Measurements from ENCODE around the gene DGKB. TPM values are rescaled to one million over a fixed set of nuclear protein-coding genes. Genes with fewer than 3 reads are reported as not detected.

Gene DGKB
- total RNA-seq, 3 donors from 2014 or later, result not detected

- no peak overlapping the region for H3K4me3 Mint-ChIP-seq
- no peaks in the 10 kb centered on the region for H3K27me3 Mint-ChIP-seq (ENCODE audit: low read depth)
- ATAC-seq, result no peak
- no peaks in the 10 kb centered on the region for H3K36me3 Mint-ChIP-seq (ENCODE audit: insufficient read depth)
- no peaks in the 10 kb centered on the region for H3K9me3 Mint-ChIP-seq
- DNase-seq, result no peak
- no peaks in the 10 kb centered on the region for H3K4me1 Mint-ChIP-seq (ENCODE audit: low read depth)
These were observed 331.6 kb downstream of the DGKB start for GRCh38 chr7:14570750-14571607.

GRCh38 chr7:14552060-14552459, 350.5 kb downstream of the DGKB start:
- H3K4me3 Mint-ChIP-seq, result no peak overlapping the region
- no peaks in the 10 kb centered on the region for H3K9me3 Mint-ChIP-seq
- no peaks in the 10 kb centered on the region for H3K36me3 Mint-ChIP-seq (ENCODE audit: insufficient read depth)
- DNase-seq, result no peak
- no peaks in the 10 kb centered on the region for H3K27me3 Mint-ChIP-seq (ENCODE audit: low read depth)
- H3K4me1 Mint-ChIP-seq (ENCODE audit: low read depth), result no peaks in the 10 kb centered on the region
- ATAC-seq, result no peak

GRCh38 chr7:14551310-14551709, 351.2 kb downstream of the DGKB start:
- Mint-ChIP-seq H3K4me3 (no peak overlapping the region), H3K9me3 (no peaks in the 10 kb centered on the region), H3K27me3 (ENCODE audit: low read depth) (no peaks in the 10 kb centered on the region)

GRCh38 chr7:14542624-14543023, 359.9 kb downstream of the DGKB start:
- H3K4me3 Mint-ChIP-seq, result no peak overlapping the region
- H3K9me3 Mint-ChIP-seq, result no peaks in the 10 kb centered on the region

More at GRCh38 chr7:14551310-14551709, 351.2 kb downstream of the DGKB start:
- Mint-ChIP-seq H3K4me1 (ENCODE audit: low read depth) (no peaks in the 10 kb centered on the region), H3K36me3 (ENCODE audit: insufficient read depth) (no peaks in the 10 kb centered on the region)
- DNase-seq, result no peak
- no peak for ATAC-seq

GRCh38 chr7:14521183-14521582, 381.4 kb downstream of the DGKB start:
- Mint-ChIP-seq H3K4me1 (ENCODE audit: low read depth) (no peaks in the 10 kb centered on the region), H3K36me3 (ENCODE audit: insufficient read depth) (no peaks in the 10 kb centered on the region), H3K27me3 (ENCODE audit: low read depth) (no peaks in the 10 kb centered on the region), H3K9me3 (peaks cover 9% of the 10 kb centered on the region), H3K4me3 (no peak overlapping the region)
- no peak for ATAC-seq
- DNase-seq, result no peak

More at GRCh38 chr7:14542624-14543023, 359.9 kb downstream of the DGKB start:
- DNase-seq (no peak), ATAC-seq (no peak)
- Mint-ChIP-seq H3K4me1 (ENCODE audit: low read depth) (no peaks in the 10 kb centered on the region), H3K27me3 (ENCODE audit: low read depth) (no peaks in the 10 kb centered on the region), H3K36me3 (ENCODE audit: insufficient read depth) (no peaks in the 10 kb centered on the region)

GRCh38 chr7:14510268-14510667, 392.3 kb downstream of the DGKB start:
- Mint-ChIP-seq H3K27me3 (ENCODE audit: low read depth) (no peaks in the 10 kb centered on the region), H3K9me3 (peaks cover 3% of the 10 kb centered on the region), H3K4me3 (no peak overlapping the region), H3K4me1 (ENCODE audit: low read depth) (peaks cover 2% of the 10 kb centered on the region), H3K36me3 (ENCODE audit: insufficient read depth) (no peaks in the 10 kb centered on the region)
- ATAC-seq (no peak), DNase-seq (no peak)

GRCh38 chr7:14507617-14508016, 394.9 kb downstream of the DGKB start:
- H3K27me3 Mint-ChIP-seq (ENCODE audit: low read depth), result no peaks in the 10 kb centered on the region
- H3K9me3 Mint-ChIP-seq, result peaks cover 3% of the 10 kb centered on the region
- peaks cover 2% of the 10 kb centered on the region for H3K4me1 Mint-ChIP-seq (ENCODE audit: low read depth)
- H3K36me3 Mint-ChIP-seq (ENCODE audit: insufficient read depth), result no peaks in the 10 kb centered on the region
- H3K4me3 Mint-ChIP-seq, result no peak overlapping the region
- no peak for ATAC-seq
- no peak for DNase-seq

GRCh38 chr7:14505906-14506305, 396.6 kb downstream of the DGKB start:
- H3K4me1 Mint-ChIP-seq (ENCODE audit: low read depth), result no peaks in the 10 kb centered on the region
- no peak overlapping the region for H3K4me3 Mint-ChIP-seq
- H3K36me3 Mint-ChIP-seq (ENCODE audit: insufficient read depth), result no peaks in the 10 kb centered on the region

GRCh38 chr7:14504134-14504533, 398.4 kb downstream of the DGKB start:
- Mint-ChIP-seq H3K9me3 (peaks cover 7% of the 10 kb centered on the region), H3K4me3 (no peak overlapping the region), H3K4me1 (ENCODE audit: low read depth) (no peaks in the 10 kb centered on the region), H3K36me3 (ENCODE audit: insufficient read depth) (no peaks in the 10 kb centered on the region), H3K27me3 (ENCODE audit: low read depth) (no peaks in the 10 kb centered on the region)
- DNase-seq, result no peak
- ATAC-seq, result no peak

More at GRCh38 chr7:14505906-14506305, 396.6 kb downstream of the DGKB start:
- no peak for DNase-seq
- Mint-ChIP-seq H3K9me3 (peaks cover 7% of the 10 kb centered on the region), H3K27me3 (ENCODE audit: low read depth) (no peaks in the 10 kb centered on the region)
- ATAC-seq, result no peak

- ATAC-seq (no peak), DNase-seq (no peak)
- Mint-ChIP-seq H3K4me1 (ENCODE audit: low read depth) (no peaks in the 10 kb centered on the region), H3K4me3 (no peak overlapping the region), H3K36me3 (ENCODE audit: insufficient read depth) (no peaks in the 10 kb centered on the region), H3K27me3 (ENCODE audit: low read depth) (no peaks in the 10 kb centered on the region), H3K9me3 (peaks cover 7% of the 10 kb centered on the region)
These were observed 398.9 kb downstream of the DGKB start for GRCh38 chr7:14503623-14504022.

- Mint-ChIP-seq H3K27me3 (ENCODE audit: low read depth) (no peaks in the 10 kb centered on the region), H3K36me3 (ENCODE audit: insufficient read depth) (no peaks in the 10 kb centered on the region), H3K4me1 (ENCODE audit: low read depth) (no peaks in the 10 kb centered on the region), H3K9me3 (peaks cover 7% of the 10 kb centered on the region), H3K4me3 (no peak overlapping the region)
- no peak for ATAC-seq
- DNase-seq, result no peak
These were observed 401.1 kb downstream of the DGKB start for GRCh38 chr7:14501436-14501835.

- H3K4me1 Mint-ChIP-seq (ENCODE audit: low read depth), result no peaks in the 10 kb centered on the region
- DNase-seq (no peak), ATAC-seq (no peak)
- no peaks in the 10 kb centered on the region for H3K27me3 Mint-ChIP-seq (ENCODE audit: low read depth)
- H3K36me3 Mint-ChIP-seq (ENCODE audit: insufficient read depth), result no peaks in the 10 kb centered on the region
- H3K4me3 Mint-ChIP-seq, result no peak overlapping the region
- H3K9me3 Mint-ChIP-seq, result peaks cover 7% of the 10 kb centered on the region
These were observed 405.2 kb downstream of the DGKB start for GRCh38 chr7:14497390-14497789.

GRCh38 chr7:14495633-14496032, 406.9 kb downstream of the DGKB start:
- Mint-ChIP-seq H3K9me3 (no peaks in the 10 kb centered on the region), H3K36me3 (ENCODE audit: insufficient read depth) (no peaks in the 10 kb centered on the region), H3K4me3 (no peak overlapping the region), H3K27me3 (ENCODE audit: low read depth) (no peaks in the 10 kb centered on the region), H3K4me1 (ENCODE audit: low read depth) (no peaks in the 10 kb centered on the region)
- no peak for ATAC-seq
- DNase-seq, result no peak

GRCh38 chr7:14487701-14488395, 414.7 kb downstream of the DGKB start:
- no peak overlapping the region for H3K4me3 Mint-ChIP-seq
- H3K36me3 Mint-ChIP-seq (ENCODE audit: insufficient read depth), result no peaks in the 10 kb centered on the region
- no peaks in the 10 kb centered on the region for H3K9me3 Mint-ChIP-seq
- H3K27me3 Mint-ChIP-seq (ENCODE audit: low read depth), result no peaks in the 10 kb centered on the region
- ATAC-seq (no peak), DNase-seq (no peak)
- H3K4me1 Mint-ChIP-seq (ENCODE audit: low read depth), result no peaks in the 10 kb centered on the region

- H3K4me1 Mint-ChIP-seq (ENCODE audit: low read depth), result no peaks in the 10 kb centered on the region
- H3K9me3 Mint-ChIP-seq, result no peaks in the 10 kb centered on the region
- no peak for DNase-seq
- H3K4me3 Mint-ChIP-seq, result no peak overlapping the region
- H3K27me3 Mint-ChIP-seq (ENCODE audit: low read depth), result no peaks in the 10 kb centered on the region
- no peak for ATAC-seq
- no peaks in the 10 kb centered on the region for H3K36me3 Mint-ChIP-seq (ENCODE audit: insufficient read depth)
These were observed 418.9 kb downstream of the DGKB start for GRCh38 chr7:14483663-14484062.
